Measurements from ENCODE around the gene CDS2.
A peak's percentile ranks its signal among the peaks of the same experiment; 100 is the strongest.

The CDS2 gene

DNA sequence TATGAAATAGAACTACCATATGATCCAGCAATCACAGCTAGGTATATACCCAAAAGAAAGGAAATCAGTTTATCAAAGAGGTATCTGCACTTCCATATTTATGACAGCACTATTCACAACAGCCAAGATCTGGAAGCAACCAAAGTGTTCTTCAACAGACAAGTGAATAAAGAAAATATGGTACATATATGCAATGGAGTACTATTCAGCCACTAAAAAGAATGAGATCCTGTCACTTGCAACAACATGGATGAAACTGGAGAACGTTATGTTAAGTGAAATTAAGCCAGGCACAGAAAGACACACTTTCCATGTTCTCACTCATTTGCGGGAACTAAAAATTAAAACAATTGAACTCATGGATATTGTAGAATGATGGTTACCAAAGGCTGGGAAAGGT is 22.3 kb upstream of the CDS2 start:
- no peaks in the 10 kb centered on the region for H3K9me3 Mint-ChIP-seq
- no peaks in the 10 kb centered on the region for H3K27me3 Mint-ChIP-seq
- peaks cover 24% of the 10 kb centered on the region for H3K4me1 Mint-ChIP-seq
- ATAC-seq (no peak), DNase-seq (no peak)
- H3K27ac Mint-ChIP-seq, result peak overlapping the region in 1 of 2 donors; percentile 54
- H3K4me3 Mint-ChIP-seq, result no peak overlapping the region

DNA sequence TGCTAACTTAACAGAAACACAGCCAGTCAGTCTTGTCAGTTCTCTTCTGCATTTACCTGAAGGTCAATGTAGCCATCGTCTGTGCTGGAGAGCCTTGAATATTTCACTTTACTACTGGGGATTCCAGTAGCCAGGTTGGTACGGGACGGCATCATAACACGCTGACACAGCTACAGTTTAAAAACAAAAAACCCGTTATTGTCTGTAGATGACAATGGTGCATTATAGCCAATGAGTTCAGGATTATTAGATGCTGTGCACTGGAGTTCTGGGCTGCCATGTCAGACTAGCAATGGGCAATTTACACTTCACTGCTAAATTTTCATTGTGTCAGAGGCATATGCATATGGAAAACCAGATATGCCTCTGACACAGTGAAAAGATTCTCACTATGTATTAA is 17.5 kb upstream of the CDS2 start:
- no peak overlapping the region for H3K27ac Mint-ChIP-seq
- no peaks in the 10 kb centered on the region for H3K9me3 Mint-ChIP-seq
- ATAC-seq (no peak), DNase-seq (no peak)
- peaks cover 24% of the 10 kb centered on the region for H3K4me1 Mint-ChIP-seq
- no peak overlapping the region for H3K4me3 Mint-ChIP-seq
- no peaks in the 10 kb centered on the region for H3K27me3 Mint-ChIP-seq

DNA sequence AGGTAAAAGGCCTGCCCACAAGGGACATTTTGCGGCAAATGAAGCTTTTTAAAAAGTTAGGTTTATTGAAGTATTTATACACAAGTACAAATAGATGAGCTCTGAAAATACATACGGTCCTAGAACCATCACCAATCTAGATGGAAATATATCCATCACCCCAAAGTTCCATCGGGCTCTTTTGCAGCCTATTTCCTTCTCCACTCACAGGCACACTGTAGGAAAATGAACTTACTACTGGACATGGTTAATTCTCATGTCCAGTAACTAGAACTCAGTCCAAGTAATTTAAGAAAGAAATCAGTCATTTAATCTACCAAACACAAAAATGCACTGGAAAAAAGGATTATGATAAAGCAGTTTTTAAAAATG is 13.2 kb upstream of the CDS2 start:
- DNase-seq (no peak), ATAC-seq (no peak)
- Mint-ChIP-seq H3K4me1 (peaks cover 59% of the 10 kb centered on the region), H3K27me3 (no peaks in the 10 kb centered on the region), H3K27ac (peak overlapping the region; percentile 74 to 98), H3K9me3 (no peaks in the 10 kb centered on the region), H3K4me3 (peak overlapping the region; percentile 90 to 99)

DNA sequence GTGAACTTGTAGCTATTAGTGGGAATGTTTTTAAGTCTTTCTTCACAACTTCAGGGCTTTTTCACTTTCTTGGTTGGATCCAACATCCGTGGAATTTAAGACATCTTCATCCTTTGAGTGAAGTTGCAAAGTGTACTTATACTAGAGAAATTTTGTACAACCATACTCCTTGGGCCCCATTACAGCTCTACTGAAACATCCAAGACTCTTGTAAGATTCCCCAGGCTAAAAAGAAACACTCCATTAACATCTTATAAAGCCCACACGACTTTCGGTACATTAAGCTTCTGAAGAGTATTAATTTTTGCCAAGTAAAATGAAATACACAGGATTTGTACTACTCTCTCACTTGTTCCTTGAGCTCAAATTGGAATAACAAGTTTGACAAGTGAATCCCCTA is 12.4 kb upstream of the CDS2 start:
- H3K4me1 Mint-ChIP-seq, result peaks cover 59% of the 10 kb centered on the region
- ATAC-seq, result no peak
- peak overlapping the region in 1 of 2 donors; percentile 98 for H3K27ac Mint-ChIP-seq
- no peaks in the 10 kb centered on the region for H3K9me3 Mint-ChIP-seq
- no peaks in the 10 kb centered on the region for H3K27me3 Mint-ChIP-seq
- peak overlapping the region; percentile 67 to 90 for H3K4me3 Mint-ChIP-seq
- DNase-seq, result no peak

DNA sequence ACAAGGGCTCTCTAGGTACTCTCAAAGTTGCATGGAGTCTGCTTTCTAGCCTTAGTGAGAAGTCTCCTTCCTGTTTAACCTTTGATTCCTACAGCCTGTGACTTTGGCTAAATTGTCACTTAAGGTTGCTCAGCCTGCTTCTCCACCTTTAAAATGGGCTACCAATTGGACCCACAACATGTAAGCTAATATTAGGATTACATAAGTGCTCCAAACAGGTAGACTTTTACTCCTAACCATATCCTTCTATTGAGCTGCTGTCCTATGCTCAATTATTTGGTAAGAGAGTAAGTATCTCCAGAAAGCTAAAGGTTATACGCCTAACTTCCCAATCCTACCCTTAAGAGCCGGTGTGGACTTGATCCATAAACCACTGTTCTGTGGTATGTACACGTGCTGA is 9.9 kb upstream of the CDS2 start:
- Mint-ChIP-seq H3K4me1 (peaks cover 72% of the 10 kb centered on the region), H3K27me3 (no peaks in the 10 kb centered on the region), H3K4me3 (peak overlapping the region; percentile 94), H3K9me3 (no peaks in the 10 kb centered on the region), H3K27ac (peak overlapping the region; percentile 95 to 97)
- no peak for ATAC-seq
- no peak for DNase-seq

DNA sequence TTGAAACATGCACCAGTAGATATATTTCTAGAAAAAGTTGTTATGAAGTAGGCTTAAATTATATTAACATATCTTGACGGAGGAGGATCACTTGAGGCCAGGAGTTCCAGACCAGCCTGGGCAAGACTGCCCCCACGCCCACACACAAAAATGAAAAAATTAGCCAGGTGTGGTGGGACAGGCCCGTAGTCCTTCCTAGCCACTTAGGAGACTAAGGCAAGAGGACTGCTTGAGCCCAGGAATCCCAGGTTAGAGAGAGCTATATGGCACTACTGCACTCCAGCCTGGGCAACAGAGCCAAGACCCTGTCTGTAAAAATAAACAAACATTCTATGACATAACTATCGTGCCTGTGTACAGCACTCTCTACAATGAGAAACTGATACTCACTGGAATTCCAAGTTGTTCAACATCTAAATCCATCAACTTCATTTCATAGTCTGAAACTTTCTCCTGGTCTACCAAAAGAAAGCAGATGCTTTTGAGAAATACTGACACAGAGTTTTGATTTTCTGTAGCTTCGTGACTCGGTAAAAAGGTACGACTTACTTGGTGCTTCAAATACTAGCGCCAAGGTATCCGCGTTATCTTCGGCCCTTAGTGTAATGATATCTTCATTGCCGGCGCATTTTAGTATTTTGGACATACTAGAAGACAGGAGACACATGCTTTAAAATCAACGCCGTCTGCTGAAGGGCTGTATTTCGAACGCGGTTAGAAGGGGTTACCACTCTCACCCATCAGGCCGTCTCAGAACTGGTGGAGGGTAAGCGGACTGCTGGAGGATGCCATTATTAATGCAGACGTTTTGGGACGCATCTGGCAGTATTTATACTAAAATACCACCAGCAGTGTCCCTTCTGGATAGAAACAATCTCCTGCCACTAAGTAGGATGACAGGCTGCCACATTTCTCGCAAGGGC is 8.3 kb upstream of the CDS2 start:
- no peaks in the 10 kb centered on the region for H3K9me3 Mint-ChIP-seq
- H3K4me3 Mint-ChIP-seq, result peak overlapping the region; percentile 94
- H3K4me1 Mint-ChIP-seq, result peaks cover 74% of the 10 kb centered on the region
- H3K27ac Mint-ChIP-seq, result peak overlapping the region; percentile 95 to 97
- no peaks in the 10 kb centered on the region for H3K27me3 Mint-ChIP-seq
- ATAC-seq (no peak), DNase-seq (peak in 1 of 2 donors; percentile 23)

DNA sequence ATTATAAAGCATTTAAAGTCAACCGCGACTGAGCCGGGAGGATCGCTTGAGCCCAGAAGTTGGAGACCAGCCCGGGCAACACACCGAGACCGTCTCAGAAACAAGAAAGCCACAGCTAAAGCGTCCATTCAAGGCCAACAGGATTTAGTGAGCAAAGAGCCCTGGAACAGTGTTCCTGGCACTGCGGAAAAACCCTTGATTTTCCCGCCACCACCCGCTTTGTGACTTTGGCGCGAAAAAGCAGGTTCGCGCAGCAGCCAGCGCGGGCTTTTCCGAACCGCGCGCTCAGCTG is 7.7 kb upstream of the CDS2 start:
- H3K27me3 Mint-ChIP-seq, result no peaks in the 10 kb centered on the region
- H3K4me1 Mint-ChIP-seq, result peaks cover 68% of the 10 kb centered on the region
- ATAC-seq (no peak), DNase-seq (no peak)
- peak overlapping the region; percentile 95 to 97 for H3K27ac Mint-ChIP-seq
- H3K4me3 Mint-ChIP-seq, result peak overlapping the region; percentile 94
- no peaks in the 10 kb centered on the region for H3K9me3 Mint-ChIP-seq

DNA sequence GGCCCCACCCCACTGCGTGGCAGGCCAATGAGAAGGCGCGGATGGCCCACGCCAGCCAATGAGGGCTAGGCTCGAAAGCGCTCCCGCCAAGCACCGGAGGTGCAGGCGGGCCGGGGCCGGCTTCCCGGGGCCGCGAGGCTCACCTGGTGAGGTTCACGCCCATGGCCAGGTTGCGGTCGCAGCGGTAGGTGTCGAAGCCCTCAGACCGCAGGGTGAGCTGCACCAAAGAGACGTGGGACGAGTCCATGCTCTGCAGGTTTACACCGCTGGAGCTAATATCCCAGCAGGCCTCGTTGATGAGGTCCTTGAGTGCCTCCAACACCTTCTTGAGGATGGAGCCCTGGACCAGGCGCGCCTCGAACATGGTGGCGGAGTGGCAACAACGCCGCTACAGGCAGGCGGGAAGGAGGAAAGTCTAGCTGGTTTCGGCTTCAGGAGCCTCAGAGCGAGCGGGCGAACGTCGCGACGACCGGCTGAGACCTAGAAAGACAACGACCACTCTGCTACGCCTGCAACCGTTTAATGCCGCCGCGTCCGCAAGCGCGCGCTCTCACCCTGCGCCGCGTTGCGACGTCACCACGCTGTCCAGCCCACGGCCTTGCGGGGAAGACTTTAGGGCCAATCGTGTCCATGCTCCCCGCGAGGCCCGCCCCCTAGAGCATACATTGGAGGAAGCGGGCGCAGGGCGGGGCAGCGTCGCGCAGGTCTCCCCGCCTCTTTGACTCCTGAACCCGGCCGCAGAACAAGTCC is 7.2 kb upstream of the CDS2 start, which contains the start of gene PCNA:
Gene PCNA (minus strand): TSS at position 524 of the 750 bp plus-strand sequence. CDS start 160 bp downstream, at position 364.
- Mint-ChIP-seq H3K9me3 (no peaks in the 10 kb centered on the region), H3K27ac (peak within 1 kb of the TSS; percentile 95 to 97), H3K27me3 (no peaks in the 10 kb centered on the region), H3K4me3 (peak within 1 kb of the TSS; percentile 94), H3K4me1 (peaks cover 67% of the 10 kb centered on the region)
- ATAC-seq (peak; percentile 92), DNase-seq (peak; percentile 97 to 99)

DNA sequence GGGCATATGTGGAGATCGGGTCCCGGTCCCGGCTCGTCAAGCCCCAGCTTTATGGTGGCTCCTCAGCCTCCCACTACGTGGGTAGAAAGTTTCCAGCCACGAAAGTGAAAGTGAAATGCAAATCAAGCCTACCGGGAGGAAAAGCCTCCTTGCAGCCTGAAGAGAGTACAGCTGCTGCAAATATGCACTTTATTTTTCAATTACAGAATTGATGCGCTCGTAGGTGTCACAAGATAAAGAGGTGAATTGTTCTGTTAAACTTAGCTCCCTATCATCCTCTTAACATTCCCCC is 6.7 kb upstream of the CDS2 start:
- no peaks in the 10 kb centered on the region for H3K9me3 Mint-ChIP-seq
- DNase-seq, result no peak
- H3K27me3 Mint-ChIP-seq, result no peaks in the 10 kb centered on the region
- H3K4me3 Mint-ChIP-seq, result peak overlapping the region; percentile 94
- ATAC-seq, result no peak
- peaks cover 67% of the 10 kb centered on the region for H3K4me1 Mint-ChIP-seq
- peak overlapping the region; percentile 95 to 97 for H3K27ac Mint-ChIP-seq

DNA sequence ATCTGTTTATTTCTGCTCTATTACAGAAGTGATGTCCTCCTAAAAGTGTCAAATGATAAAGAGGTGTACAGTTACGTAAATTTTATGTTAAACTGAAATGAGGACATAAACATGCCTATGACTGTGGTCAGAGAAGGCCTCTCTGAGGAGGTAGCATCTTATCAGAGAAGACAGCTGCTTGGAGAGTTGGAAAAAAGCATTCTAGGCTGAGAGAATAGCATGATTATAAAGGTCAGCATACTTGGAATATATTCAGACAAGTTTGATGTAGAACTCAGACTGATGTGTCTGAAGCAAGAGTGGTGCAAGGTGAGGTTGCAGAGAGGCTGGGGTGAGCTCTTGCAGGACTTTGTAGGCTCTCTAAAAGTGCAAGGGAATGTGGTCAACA is 3.9 kb upstream of the CDS2 start:
- Mint-ChIP-seq H3K4me1 (peaks cover 58% of the 10 kb centered on the region), H3K27ac (no peak overlapping the region), H3K27me3 (no peaks in the 10 kb centered on the region), H3K9me3 (no peaks in the 10 kb centered on the region), H3K4me3 (no peak overlapping the region)
- DNase-seq (no peak), ATAC-seq (no peak)

DNA sequence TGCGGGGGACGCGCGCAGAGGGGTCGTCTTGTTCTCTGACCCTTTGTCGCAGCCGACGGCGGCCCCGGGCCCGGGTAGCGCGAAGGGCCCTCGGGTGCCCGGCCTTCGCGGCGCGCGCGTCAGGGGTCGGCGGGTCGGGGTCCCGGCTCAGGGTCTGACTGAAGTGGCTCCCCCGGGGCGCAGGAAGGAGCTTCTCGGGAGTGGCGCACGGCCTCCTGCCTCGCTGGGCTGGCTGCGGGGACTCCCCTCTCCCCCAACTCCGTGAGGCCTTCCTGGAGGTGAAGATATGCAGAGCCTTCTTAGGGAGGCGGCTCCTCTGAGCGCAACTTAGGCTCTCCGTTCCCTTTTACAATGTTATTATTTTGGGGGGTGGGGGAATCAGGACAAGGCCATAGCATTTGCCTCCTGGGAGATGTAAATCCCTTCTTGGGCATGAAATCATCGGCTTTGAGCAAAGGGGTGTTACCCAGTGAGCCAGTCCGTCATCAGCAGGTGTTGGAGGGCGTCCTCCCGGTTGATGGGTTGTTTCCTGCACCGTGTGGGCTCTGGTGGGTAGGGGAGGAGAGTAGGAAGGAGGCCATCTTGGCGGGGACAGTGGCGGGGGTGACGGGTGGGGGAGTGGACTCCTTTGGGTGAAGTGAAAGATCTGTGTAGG is 523 bp downstream of the CDS2 start:
- peak overlapping the region; percentile 89 for H3K4me3 Mint-ChIP-seq
- ATAC-seq (peak; percentile 70), DNase-seq (peak; percentile 78 to 80)
- H3K27ac Mint-ChIP-seq, result peak overlapping the region; percentile 95 to 97
- peaks cover 63% of the 10 kb centered on the region for H3K4me1 Mint-ChIP-seq
- H3K9me3 Mint-ChIP-seq, result no peaks in the 10 kb centered on the region
- H3K27me3 Mint-ChIP-seq, result no peaks in the 10 kb centered on the region

DNA sequence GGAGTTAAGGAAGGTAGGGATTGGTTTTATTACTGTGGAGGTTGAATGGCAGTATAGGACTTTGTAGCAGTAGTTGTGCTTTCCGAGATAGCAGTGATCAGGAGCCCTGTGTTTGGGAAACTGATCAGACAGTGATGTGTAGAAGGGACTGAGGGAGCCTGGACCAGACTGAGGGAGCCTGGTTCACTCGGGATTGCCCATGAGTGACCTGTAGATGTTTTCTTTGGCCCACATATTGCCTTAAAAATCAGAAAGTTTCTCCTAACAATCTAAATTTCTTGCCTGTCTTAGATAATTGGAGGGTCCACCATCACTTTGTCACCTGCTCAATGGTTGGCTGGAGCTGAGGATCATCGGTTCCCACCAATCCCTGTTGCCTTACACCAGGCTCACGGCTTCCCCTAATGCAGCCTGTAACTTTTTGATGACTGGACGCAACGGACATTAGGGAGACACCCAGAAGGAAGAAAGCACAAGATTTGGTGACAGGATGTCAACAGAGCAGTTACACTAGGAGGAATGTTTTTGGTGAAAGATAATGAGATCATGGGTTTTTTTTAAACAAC is 1.1 kb downstream of the CDS2 start:
- Mint-ChIP-seq H3K4me3 (peak overlapping the region; percentile 89), H3K9me3 (no peaks in the 10 kb centered on the region), H3K4me1 (peaks cover 57% of the 10 kb centered on the region), H3K27ac (peak overlapping the region; percentile 80 to 92), H3K27me3 (no peaks in the 10 kb centered on the region)
- DNase-seq (no peak), ATAC-seq (no peak)

DNA sequence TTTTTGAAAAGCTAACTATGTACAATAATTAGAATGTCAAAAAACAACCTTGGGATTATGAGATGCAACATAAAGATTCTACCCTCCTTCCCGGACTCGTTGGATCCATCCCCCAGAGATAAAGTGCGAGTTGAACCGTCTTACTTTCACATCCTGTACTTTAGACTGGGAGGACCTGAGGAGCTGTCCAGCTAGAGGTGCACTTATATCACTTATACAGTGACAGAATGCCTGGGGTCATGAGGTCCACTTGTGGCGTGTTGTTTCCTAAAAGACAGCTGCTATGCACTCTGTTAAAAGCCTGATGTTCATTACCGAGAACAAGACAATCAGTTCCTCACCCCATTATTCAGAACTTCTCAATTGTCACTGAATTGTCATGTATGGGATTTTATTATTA is 2.1 kb downstream of the CDS2 start:
- Mint-ChIP-seq H3K27ac (no peak overlapping the region), H3K4me3 (peak overlapping the region; percentile 89), H3K4me1 (peaks cover 53% of the 10 kb centered on the region), H3K9me3 (no peaks in the 10 kb centered on the region), H3K27me3 (no peaks in the 10 kb centered on the region)
- ATAC-seq (no peak), DNase-seq (no peak)

DNA sequence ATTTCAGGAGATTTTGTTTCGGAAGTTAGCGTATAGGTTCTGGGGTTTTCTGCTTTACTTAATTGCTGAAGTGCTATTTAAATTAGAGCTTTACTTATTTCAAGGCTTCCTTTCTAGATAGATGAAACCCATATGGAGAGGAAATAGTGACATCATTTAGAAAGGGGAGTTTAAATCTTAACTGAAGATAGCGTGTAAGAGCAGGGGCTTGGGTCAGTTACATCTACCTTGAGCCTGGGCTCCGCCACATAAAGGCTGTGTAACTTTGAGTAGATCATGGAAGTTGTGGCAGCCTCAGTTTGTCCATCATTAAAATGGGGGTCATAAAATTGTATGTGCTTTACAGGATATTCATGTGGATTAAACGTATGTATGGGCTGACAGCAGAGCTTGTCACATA is 4.7 kb downstream of the CDS2 start:
- Mint-ChIP-seq H3K4me3 (peak overlapping the region; percentile 34 to 57), H3K27me3 (no peaks in the 10 kb centered on the region), H3K9me3 (no peaks in the 10 kb centered on the region), H3K27ac (peak overlapping the region in 1 of 2 donors; percentile 52), H3K4me1 (peaks cover 45% of the 10 kb centered on the region)
- ATAC-seq (no peak), DNase-seq (no peak)

DNA sequence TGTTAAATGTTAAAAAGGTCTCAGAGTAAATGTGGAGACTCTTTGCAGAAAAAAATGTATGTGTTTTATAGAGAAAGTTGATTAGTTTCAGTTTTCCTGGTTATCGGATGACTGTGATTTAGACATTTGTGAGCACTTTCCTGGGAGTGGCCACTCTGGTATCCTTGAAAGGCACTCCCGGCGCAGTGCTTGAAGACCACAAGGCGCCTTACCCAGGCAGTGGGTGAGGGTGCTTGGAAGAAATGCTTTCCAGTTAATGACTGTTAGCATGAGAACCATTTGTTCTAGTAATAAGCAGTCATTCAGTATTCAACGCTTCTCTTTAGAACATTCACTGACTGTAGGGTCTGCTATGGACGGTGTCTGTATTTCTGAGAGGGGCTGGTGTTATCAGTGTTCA is 7.2 kb downstream of the CDS2 start:
- no peak for ATAC-seq
- Mint-ChIP-seq H3K9me3 (no peaks in the 10 kb centered on the region), H3K4me1 (peaks cover 36% of the 10 kb centered on the region), H3K27ac (no peak overlapping the region), H3K4me3 (no peak overlapping the region), H3K27me3 (no peaks in the 10 kb centered on the region)
- DNase-seq, result no peak
